GM19372 (cell line): Measurements from ENCODE around the gene NEDD4L.
"Not testable (repeated sequence)": the region's sequence is repeated elsewhere in the genome, so short reads cannot be mapped to it uniquely, and the experiment has no call there.

Experiments
- ATAC-seq: cut with Tn5 transposase; IDR thresholded peaks from one replicate; pipeline ENCODE4 v1.9.1; 2021; ENCODE audit warnings: mild to moderate bottlenecking, low read depth, moderate library complexity; ENCODE audit not compliant: unreplicated experiment

The NEDD4L gene

GRCh38 chr18:58279504-58280175 lies 235.6 kb downstream of the NEDD4L start:
- ATAC-seq, result no peak

- ATAC-seq, result no peak
These were observed 236.2 kb downstream of the NEDD4L start for GRCh38 chr18:58280191-58280590.

- not testable (repeated sequence) for ATAC-seq
These were observed 238.8 kb downstream of the NEDD4L start for GRCh38 chr18:58282872-58283271.

GRCh38 chr18:58284699-58285448 lies 240.8 kb downstream of the NEDD4L start:
- no peak for ATAC-seq

GRCh38 chr18:58285449-58286130 lies 241.6 kb downstream of the NEDD4L start:
- no peak for ATAC-seq

- no peak for ATAC-seq
These were observed 242.8 kb downstream of the NEDD4L start for GRCh38 chr18:58286632-58287352.

GRCh38 chr18:58287353-58288274 lies 243.6 kb downstream of the NEDD4L start:
- ATAC-seq, result no peak

- no peak for ATAC-seq
These were observed 245.1 kb downstream of the NEDD4L start for GRCh38 chr18:58288921-58289797.

GRCh38 chr18:58290116-58290695 lies 246.2 kb downstream of the NEDD4L start:
- no peak for ATAC-seq

- no peak for ATAC-seq
These were observed 247.1 kb downstream of the NEDD4L start for GRCh38 chr18:58291131-58291530.

GRCh38 chr18:58292638-58293037 lies 248.6 kb downstream of the NEDD4L start:
- no peak for ATAC-seq

GRCh38 chr18:58297198-58297597 lies 253.2 kb downstream of the NEDD4L start:
- no peak for ATAC-seq

GRCh38 chr18:58298251-58299134 lies 254.5 kb downstream of the NEDD4L start:
- no peak for ATAC-seq

- ATAC-seq, result no peak
These were observed 255.1 kb downstream of the NEDD4L start for GRCh38 chr18:58299135-58299473.

- no peak for ATAC-seq
These were observed 255.9 kb downstream of the NEDD4L start for GRCh38 chr18:58299936-58300335.

GRCh38 chr18:58300867-58301266 lies 256.8 kb downstream of the NEDD4L start:
- ATAC-seq, result no peak

- no peak for ATAC-seq
These were observed 258.8 kb downstream of the NEDD4L start for GRCh38 chr18:58302811-58303210.

- no peak for ATAC-seq
These were observed 259.3 kb downstream of the NEDD4L start for GRCh38 chr18:58303363-58303762.
